Vein endothelial cell (primary cell): ENCODE measurements around the gene TMF1. TPM values are rescaled to one million over a fixed set of nuclear protein-coding genes. Genes with fewer than 3 reads are reported as not detected.

Experiments used
- small RNA-seq: library from RNA; depleted of rRNA; stranded (forward); fragments of <200 nt; gene quantifications from one replicate; pipeline ENCODE3, GENCODE V24; 2012
- total RNA-seq: library from RNA; depleted of rRNA; stranded (reverse); fragments of >200 nt; gene quantifications from 2 replicates; pipeline ENCODE4 v1.2.3, GENCODE V29; 2012

Gene TMF1, protein sequence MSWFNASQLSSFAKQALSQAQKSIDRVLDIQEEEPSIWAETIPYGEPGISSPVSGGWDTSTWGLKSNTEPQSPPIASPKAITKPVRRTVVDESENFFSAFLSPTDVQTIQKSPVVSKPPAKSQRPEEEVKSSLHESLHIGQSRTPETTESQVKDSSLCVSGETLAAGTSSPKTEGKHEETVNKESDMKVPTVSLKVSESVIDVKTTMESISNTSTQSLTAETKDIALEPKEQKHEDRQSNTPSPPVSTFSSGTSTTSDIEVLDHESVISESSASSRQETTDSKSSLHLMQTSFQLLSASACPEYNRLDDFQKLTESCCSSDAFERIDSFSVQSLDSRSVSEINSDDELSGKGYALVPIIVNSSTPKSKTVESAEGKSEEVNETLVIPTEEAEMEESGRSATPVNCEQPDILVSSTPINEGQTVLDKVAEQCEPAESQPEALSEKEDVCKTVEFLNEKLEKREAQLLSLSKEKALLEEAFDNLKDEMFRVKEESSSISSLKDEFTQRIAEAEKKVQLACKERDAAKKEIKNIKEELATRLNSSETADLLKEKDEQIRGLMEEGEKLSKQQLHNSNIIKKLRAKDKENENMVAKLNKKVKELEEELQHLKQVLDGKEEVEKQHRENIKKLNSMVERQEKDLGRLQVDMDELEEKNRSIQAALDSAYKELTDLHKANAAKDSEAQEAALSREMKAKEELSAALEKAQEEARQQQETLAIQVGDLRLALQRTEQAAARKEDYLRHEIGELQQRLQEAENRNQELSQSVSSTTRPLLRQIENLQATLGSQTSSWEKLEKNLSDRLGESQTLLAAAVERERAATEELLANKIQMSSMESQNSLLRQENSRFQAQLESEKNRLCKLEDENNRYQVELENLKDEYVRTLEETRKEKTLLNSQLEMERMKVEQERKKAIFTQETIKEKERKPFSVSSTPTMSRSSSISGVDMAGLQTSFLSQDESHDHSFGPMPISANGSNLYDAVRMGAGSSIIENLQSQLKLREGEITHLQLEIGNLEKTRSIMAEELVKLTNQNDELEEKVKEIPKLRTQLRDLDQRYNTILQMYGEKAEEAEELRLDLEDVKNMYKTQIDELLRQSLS
- total RNA-seq: 31.7 and 33.7 TPM in 2 replicates

DNA sequence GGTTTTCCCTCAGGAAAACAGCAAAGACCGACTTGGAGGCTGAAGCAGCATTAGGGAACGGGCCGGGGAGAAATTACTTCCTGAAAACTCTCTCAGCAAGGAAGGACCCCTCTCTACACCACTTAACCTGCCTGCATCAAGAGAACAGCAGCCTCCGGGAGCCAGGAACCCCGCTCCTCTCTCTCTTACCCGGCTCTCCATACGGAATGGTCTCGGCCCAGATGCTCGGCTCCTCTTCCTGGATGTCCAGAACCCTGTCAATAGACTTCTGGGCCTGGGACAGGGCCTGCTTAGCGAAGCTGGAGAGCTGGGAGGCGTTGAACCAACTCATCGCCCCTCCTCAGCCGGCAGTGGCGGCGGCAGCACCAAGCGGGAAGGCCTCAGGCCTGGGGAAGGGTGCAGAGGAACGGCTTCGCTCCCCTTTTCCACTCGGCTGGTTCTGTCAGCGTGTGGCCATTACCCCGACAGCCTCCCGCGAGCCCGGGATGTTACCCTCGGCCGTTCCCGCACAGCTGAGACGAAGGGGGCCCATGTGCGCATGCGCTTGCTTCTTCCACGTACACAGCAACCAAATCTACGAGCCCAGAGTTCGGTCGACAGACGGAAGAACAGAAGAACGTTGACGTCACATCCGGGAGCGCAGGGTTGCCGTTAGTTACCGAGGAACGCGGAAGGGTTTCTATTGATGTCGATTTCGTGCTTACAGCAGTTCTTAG lies at the start of gene TMF1:
TMF1 (minus strand) TSS at position 578 of the 716 bp plus-strand sequence; CDS start at position 331, 247 bp downstream.

GRCh38 chr3:69084326-69085167 lies 32.4 kb upstream of the TMF1 start, which contains the start of gene ARL6IP5:
ARL6IP5 (plus strand) TSS chr3:69084937; CDS start chr3:69085048, 111 bp downstream.

DNA sequence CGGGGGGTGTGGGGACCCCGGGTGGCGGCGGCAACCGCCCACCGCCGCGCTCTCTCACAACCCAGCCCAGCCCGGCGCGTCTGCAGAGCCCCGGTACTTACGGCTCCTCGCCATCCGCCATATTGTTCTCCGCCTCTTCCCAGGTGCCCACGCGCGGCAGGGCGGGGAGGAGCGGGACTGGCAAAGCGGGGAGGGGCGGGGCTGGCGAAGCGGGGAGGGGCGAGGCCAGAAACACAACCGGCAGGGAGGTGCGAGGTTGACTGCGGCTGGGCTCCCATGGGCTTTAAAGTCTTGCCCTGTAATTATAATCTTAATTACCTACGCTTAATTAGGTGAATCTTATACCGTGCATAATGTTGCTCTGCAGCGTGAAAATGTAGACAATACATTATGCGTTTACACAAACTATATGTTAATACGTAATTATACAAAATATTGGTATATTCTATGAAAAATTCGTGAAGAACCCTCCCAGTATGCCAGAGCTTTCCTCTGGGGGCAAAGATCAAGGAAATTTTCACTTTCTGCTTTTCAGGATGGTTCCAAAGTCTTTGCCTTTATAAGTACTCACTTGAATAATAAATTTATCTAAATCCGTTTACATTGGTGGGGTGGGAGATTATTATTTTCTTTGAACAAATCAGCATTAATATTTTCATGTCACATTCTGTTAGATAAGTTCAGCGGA lies 28.2 kb upstream of the TMF1 start, which contains the start of gene UBA3:
UBA3 (minus strand) TSS at position 133 of the 688 bp plus-strand sequence; CDS start at position 121, 12 bp downstream.

DNA sequence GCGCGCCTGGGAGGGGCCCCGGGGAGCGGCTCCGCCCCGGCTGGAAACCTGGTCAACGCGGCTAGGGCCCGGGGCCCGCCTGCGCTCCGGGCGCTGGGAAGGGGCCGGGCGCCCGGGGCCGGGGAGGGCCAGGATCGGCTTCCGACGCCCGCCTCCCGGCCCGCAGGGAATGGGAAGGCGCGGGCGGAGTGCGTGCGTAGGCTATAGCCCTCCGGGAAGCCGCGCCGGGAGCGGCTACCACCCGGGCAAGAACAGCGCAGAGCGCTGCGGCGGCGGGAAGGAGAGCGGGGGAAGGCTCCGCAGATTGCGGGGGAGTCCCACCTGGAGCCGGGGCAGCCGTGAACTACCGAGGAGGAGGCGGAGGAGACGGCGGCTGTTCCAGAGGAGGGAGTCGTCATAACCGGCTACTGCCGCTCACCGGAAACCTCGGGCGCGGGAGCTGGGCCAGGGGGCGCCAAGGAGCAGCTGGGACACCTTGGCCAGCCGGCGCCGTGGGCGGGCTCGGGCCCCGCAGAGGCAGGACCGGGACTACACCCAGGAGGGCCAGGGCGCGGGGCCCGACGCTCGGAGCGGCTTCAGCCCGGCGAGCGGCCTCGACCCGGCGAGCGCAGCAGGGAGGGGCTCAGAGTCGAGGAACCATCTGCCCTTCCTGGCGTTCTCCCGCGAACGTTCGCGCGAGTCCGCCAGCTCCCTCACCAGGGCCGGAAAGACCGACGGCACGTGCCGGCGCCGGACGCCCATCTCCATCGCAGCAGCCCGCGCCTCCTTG lies 38.7 kb downstream of the TMF1 start, which contains the start of gene EOGT:
EOGT (minus strand) TSS at position 432 of the 769 bp plus-strand sequence. CDS start 3,838 bp downstream, outside the sequence.

Small RNA genes within 50 kb of the gene (small RNA-seq; reads per million reads assigned to genes)
- 0.58 reads per million, percentile 37 among the genes with 10 or more reads in this experiment for gene MIR3136

Other genes with a start within 250 kb of the TMF1 start
- gene TAFA4, start 119.8 kb downstream of the TMF1 start, total RNA-seq: not detected in 2 replicates
- gene EOGT, start 38.6 kb downstream of the TMF1 start, total RNA-seq: 99.9 and 114 TPM in 2 replicates
- gene UBA3, start 28.0 kb upstream of the TMF1 start, total RNA-seq: 58.5 and 79.9 TPM in 2 replicates
- gene ARL6IP5, start 32.6 kb upstream of the TMF1 start, total RNA-seq: 103 and 111 TPM in 2 replicates
- not detected in 2 replicates for gene LMOD3, start 70.3 kb upstream of the TMF1 start, total RNA-seq